ENCODE data around the gene TNFRSF19.
"Not testable (repeated sequence)": the region's sequence is repeated elsewhere in the genome, so short reads cannot be mapped to it uniquely, and the experiment has no call there.

TNFRSF19 gene, protein sequence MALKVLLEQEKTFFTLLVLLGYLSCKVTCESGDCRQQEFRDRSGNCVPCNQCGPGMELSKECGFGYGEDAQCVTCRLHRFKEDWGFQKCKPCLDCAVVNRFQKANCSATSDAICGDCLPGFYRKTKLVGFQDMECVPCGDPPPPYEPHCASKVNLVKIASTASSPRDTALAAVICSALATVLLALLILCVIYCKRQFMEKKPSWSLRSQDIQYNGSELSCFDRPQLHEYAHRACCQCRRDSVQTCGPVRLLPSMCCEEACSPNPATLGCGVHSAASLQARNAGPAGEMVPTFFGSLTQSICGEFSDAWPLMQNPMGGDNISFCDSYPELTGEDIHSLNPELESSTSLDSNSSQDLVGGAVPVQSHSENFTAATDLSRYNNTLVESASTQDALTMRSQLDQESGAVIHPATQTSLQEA

DNA sequence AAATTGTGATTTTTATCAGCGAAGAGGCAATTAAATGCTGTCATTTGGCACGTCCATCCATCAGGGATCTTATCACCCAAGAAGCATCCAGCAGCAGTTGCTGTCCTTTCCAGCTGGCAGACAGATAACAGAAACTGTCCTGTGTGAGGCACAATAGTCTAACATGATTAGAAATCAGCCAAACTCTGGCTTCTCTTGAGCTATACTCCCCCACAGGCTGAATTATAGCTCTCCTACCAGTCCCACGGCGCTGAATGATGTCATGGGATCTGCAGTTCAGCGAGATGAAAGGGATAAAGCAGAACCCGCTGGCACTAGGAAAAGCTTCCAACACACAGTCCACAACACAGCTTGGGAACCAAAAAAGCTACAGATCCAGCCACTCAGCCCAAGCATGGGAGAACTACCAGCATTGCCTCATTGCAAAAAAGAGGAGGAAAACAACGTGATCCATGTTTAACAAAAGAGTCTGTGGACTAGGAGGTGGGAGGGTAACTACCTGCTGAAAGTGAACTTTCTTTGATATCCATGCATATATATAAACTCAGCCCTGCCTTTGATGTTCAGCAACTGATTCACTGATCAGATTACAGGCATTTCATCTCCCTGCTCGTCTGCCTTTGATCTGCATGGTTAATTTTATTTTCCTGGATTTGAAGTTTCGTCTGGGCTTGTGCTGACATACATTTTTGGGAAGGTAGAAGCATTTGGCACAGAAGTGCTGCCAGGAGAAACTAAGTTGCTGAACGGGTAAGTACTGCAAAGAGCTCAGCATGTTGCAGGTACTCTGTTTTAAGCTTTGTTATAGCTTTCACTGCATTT, at the start of gene TNFRSF19:
Gene TNFRSF19 (plus strand): TSS at position 314 of the 822 bp plus-strand sequence. CDS start 19,772 bp downstream, outside the sequence.
- peak; percentile 88 for DNase-seq

DNA sequence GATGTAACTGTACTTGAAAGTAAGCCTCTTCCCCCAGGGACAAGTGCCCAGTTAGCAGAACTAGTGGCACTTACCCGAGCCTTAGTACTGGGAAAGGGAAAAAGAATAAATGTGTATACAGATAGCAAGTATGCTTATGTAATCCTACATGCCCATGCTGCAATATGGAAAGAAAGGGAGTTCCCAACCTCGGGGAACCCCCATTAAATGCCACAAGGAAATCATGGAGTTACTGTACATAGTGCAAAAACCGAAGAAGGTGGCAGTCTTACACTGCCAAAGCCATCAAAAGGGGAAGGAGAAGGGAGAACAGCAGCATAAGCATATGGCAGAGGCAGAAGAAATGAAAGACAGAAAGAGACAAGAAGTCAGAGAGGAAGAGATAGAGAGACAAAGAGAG, 40.3 kb upstream of the TNFRSF19 start:
- DNase-seq: not testable (repeated sequence)

DNA sequence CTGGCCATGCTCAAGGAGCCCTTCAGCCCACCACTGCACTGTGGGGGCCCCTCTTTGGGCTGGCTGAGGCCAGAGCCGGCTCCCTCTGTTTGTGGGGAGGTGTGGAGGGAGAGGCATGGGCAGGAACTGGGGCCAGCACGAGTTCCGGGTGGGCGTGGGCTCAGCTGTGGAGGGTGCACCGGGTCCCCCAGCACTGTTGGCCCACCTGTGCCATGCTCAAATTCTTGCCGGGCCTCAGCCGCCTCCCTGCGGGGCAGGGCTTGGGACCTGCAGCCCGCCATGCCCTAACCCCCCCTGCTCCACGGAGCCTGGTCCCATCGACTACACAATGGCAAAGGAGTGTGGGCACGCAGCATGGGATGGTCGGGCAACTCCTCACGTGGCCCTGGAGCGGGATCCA, 38.8 kb upstream of the TNFRSF19 start:
- no peak for DNase-seq

DNA sequence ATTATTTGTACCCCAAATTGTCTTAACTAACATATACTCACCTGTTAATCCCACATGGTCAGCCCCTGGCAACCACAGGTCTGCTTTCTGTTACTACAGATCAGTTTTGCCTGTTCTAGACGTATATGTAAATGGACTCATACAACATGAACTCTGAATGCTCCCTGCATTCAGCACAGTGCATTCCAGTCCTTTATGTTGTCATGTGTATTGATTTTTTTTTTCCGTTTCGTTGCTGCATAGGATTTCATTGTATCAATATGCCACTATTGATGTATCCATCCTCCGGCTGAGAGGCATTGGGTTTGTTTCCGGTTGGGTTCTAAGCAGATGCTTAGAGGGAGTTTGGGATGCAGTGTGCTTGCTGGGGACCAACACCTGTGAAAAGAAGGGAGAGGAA, 36.1 kb upstream of the TNFRSF19 start:
- no peak for DNase-seq

DNA sequence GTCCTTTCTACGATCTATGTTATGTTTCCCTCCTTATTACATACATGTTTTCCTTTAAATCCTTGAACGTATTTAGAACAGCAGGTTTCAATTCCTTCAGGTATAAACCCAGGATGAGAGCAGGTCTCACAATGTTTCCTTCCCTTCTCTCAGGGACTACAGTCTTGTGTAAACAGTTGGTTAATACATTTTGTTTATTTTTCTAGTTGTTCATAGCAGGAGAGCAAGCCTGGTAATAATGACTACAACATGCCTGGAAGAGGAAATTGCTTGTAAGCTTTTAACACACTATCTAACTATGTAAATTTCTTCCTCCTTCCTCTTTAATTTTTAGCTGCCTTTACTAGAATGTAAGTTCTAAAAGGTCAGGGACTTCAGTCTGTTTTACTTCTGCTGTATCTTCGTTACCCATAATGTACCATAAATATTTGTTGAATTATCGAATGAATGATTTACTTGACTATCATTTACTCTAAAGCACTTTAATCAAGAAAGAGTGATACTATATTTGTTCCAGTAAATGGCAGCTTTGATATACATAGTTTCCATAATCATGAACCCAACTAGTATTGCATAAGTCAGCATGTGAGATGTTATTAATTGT, 28.9 kb upstream of the TNFRSF19 start:
- no peak for DNase-seq

DNA sequence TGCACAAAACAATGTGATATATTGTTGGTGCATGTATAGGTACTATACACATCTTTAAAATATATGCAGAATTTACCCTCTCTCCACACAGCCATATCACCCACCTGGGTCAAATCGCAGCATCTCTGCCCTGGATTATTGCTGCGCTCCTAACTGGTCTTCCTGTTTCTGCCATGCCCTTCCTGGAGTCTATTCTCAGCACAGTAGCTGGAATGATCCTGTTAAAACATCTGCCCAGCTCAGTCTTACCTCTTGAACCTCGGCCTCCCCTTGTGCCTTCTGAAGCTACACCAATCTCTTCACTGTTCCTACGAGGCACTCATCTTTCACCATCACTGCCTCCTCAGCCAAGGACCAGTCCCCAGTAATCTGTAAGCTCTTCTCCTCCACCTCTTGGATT, 25.5 kb upstream of the TNFRSF19 start:
- no peak for DNase-seq

DNA sequence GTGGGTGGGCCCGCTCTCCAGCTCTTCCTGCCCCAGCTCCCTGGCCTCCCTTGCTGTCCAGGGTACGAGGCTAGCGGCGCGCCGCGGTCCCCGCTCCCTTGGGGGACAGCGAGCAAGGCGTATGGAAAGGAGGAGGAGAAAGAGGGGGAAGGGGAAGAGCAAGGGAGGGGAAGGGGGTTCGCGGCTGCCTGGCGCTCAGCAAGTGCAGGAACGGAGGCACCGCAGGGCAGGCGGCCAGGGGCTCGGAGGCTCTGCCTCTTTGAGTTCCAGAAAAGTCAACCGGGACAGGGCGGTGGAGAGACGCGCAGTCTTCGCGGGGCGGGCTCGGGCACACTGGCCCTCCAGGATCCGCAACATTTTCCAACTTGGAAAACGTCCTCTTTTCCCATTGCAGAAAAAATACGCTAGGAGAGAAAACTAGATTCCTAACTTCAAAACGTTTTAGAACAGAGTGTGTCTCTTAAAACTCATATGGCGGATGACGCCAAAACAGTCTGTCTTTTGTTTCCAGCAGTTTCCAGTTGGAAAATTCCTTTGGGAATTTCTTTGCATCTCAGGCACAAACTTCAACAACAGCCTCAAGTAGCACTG, 23.1 kb upstream of the TNFRSF19 start:
- DNase-seq: peak; percentile 49

DNA sequence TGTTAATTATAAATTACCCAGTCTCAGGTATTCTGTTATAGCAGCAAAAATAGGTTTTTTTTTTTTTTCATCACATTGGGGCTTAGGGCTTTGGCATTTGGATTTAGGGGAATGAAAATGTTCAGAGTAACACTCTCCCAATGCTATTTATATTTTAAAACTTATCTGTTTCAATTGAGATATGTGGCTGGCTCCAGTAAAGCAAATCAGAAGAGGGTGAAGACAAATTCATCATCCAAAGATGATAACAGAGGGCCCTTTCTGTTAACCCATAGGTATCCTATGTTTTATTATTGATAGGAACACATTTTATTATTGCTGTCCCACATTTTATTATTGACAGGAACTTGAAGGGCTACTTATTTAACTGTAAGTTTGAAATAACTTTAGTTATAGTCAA, 20.5 kb upstream of the TNFRSF19 start:
- DNase-seq: no peak

DNA sequence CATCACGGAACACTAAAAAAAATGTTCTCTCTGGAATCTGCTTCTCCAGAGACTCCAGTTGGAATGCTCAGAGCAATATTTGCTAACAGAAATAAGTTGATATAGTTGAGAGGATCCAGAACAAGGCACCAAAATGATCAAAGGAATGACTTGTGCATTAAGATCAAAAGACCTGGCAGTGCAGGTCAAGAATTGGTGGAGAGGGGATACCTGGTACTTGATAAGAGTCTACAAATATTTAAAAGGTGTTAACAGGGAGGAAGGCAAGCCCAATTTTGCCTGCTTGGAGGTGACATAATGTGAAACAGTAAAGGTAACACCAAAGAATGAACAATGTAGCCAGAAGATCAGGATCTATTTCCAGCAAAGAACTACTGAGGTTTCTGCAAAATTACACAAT, 20.0 kb upstream of the TNFRSF19 start:
- no peak for DNase-seq

DNA sequence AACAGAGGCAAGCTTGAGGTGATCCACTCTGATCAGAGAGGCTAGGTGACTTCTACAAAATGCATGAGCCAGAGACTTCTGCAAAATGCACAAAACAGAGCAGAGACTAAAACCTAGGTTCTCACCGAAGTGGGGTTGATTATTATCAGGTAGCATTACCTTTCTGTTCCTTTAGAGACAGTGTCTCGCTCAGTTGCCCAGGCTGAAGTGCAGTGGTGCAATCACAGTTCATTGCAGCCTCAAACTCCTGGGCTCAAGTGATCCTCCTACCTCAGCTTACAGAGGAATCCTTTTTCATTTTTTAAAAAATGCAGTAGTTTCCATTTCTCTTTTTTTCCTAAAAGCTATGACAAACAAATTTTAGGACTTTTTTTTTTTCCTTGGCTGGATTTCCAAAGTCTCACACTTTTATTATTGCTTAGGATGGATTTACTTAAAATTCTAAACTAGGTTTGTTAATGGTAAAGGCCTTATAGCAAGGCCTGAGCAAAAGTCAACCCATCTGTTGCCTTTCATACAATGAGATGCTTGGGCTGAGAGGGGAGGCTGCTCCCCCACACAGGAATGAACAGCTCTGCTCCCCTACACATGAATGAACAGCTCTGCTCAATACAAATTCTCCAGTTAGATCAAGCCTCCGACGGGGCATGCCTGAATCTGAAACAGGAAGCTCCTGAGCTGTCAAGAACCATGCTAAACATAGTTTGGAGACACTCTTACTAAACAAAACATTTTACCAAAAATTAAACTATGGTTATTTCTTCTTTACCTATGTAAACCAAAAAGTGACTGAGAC, 18.8 kb upstream of the TNFRSF19 start:
- DNase-seq: no peak

DNA sequence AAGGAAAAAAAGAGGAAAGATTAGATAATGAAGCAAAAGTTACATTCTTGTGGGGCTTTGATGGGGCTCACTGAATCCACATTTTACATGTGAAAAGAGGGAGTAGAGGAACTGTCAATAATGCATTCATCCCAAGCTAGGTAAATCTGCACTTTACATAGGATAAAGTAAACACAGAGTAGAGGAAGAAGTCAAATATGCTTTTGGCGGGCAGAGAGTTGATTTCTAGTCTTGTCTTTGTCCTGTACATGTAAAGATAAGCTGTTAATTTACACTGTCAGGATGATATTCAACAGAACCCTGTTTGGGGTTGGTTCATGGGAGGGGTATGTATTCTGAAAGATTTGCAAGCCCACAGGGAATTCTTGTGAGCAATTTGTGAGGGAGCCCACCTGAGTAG, 18.0 kb upstream of the TNFRSF19 start:
- DNase-seq: no peak

DNA sequence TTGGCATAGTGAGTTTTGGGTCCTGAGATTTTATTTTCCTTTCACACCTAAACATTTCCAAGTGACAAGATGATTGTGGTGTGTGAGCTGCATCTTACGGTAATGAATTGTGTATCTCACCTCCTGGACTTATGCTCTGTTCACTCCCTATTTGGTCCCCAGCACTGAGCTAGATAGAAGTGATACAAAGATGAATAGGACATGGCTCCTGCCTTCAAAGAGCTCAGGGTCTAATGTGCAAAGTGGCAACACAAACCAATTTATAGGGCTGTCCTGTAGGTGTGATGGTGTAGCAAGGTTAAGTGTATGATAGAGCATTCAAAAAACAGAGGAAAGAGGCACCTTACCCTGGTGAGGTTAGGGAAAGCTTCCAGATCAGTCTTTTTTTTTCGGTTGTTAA, 17.6 kb upstream of the TNFRSF19 start:
- no peak for DNase-seq

DNA sequence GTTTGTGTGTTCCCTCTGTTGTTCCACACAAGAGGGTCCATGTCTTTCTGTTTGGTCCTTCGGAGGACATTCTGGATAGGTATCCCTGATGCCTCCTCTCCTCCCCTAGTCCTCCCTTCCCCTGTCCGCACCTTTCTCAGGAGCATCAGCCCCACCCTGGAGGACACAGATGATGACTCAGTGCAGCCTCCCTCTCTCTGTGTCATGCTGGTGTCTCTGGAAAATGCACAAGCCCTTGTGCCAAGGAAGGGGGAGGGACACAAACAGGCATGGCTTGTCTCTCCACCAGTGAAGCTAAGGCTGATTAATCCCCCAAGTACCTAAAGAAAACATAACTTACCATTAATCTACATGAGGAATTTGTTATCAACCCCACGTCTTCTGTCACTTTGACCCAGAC, 16.2 kb upstream of the TNFRSF19 start:
- peak; percentile 20 for DNase-seq

DNA sequence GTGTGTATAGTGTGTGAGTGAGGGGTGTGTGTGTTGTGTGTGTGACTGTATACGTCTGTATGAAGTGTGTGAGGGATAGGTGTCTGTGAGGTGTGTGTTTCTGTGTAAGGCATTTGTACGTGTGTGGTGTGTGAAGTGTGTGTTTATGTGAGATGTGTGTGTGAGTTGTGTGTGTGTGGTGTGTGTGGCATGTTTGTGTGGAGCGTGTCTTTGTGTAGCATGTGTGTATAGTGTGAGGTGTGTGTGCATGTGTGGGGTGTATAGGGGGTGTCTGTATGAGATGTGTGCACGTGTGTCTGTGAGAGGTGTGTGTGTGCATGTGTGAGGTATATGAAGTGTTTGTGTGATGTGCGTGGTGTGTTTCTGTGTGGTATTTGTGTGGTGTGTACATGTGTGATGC, 13.2 kb upstream of the TNFRSF19 start:
- DNase-seq: no peak

DNA sequence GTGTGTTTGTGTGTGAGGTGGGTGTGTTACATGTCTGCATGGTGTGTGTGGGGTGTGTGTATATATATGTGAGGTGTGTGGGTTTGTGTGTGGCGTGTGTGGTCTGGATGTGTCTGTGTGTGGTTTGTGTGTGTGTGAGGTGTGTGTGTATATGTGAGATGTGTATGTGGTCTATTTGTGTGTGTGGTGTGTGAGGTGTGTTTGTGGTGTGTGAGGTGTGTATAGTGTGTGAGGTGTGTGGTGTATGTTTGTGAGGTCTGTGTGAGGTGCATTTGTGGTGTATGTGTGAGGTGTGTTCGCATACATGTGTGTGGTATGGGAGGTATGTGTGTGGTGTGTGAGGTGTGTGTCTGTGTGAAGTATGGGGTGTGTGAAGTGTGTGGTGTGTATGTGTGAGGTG, 12.5 kb upstream of the TNFRSF19 start:
- DNase-seq: no peak

DNA sequence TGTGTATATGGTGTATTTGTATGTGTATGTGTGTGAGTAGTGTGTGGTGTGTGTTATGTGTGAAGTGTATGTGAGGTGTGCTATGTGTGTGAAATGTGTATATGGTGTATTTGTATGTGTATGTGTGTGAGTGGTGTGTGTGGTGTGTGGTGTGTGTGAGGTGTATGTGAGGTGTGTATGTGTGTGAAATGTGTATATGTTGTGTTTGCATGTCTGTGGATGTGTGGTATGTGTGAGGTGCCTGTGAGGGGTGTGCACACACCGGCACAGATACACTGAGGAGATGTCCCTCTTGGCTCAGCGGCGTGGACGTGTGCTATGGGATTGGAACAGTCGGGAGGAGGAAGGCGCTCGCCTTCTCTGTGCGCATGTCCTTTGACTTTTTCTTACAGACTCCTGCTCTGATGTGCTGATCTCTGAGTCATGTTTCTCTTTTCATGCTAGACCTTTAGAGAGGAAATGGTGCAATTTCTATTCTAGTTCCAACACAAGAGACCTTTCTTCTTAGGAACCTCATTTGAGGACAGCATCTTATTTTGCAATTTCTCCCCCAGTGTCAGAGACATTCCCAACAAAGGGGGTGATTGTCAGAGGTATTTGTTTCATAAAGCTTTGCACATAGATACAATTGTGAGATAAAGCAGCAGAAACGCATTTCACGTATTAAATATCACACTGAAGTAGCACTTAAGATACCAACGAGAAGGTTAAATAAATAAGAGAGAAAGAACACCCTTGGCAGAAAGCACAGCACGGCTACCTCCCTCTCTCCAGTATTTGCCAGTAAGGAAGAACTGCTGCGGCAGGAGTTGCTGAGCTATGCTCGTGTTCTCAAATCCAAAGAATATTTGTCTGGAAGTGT, 11.3 kb upstream of the TNFRSF19 start:
- peak; percentile 93 for DNase-seq

DNA sequence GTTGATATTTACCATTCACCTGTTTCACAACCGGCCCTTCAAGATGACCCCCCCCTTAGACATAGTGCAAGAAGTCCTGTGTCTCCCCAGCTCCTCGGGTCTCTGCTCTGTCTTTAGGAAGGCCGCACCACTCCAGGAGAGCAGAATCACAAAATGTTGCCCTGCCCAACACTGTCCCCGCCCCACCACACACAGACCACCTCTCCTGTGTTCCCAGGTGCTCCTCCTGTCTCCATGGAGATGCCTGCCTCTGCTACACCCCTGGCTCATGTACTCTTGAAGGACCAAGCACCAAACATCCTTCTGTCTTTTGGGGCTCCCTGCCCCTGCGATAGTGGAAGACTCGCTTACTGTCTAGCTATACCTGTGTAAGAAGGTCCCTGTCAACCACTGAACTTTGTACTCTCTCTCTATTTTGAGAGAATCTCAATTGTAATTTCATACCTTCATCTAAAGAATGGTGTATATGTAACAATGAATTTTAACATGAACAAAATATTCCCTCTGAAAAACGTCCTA, 9.6 kb upstream of the TNFRSF19 start:
- DNase-seq: no peak

DNA sequence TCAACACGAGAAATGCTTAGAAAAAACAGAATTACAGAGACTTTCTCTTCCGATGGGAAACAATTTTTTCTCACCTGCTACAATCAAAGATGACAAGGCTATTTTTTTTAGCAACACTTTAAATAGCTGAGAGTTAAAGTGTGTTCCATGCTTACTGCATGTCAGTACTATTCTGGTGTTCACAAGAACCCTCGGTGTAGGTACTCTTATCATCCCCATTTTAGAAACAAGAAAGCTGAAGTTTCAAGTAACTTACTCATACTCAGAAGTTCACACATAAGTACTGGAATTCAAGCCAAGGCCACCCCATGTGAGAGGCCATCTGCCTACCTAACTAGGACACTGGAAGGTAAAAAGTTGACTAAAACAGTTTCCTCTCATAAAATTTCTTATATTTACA, 9.0 kb upstream of the TNFRSF19 start:
- no peak for DNase-seq

DNA sequence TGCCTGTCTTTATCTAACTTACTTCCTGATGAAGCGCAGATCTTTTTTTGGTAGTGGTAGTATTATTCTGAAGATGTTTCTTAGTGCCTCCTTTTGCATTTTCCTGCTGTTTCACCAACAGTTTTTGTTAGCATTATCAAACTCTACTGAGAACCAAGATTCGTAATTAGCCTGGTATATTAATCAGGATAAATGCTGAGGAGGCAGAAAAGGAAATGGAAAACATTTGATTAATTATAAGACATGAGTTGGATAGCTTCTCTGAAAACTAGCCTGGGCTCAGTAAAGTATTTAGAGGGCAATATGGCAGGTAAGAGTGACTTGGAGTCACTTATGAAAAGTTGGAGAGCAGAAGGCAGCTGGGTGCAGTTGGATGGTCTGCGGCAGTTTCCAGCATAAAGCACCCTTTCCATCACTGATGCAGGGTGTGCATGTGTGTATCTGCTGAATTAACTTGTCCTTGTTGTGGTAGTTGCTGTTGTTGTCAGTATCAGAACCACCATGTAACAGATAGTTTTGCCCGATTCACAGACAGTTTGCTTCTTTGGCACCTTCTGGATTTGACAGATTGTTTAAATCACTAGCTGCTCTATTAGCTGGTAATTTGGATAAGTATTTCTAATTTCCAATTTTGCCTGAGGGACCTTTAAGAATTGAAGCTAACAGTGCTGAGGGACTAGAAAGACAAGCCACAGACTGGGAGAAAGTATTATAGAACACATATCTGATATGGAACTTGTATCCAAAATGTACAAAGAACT, 6.9 kb upstream of the TNFRSF19 start:
- DNase-seq: no peak

DNA sequence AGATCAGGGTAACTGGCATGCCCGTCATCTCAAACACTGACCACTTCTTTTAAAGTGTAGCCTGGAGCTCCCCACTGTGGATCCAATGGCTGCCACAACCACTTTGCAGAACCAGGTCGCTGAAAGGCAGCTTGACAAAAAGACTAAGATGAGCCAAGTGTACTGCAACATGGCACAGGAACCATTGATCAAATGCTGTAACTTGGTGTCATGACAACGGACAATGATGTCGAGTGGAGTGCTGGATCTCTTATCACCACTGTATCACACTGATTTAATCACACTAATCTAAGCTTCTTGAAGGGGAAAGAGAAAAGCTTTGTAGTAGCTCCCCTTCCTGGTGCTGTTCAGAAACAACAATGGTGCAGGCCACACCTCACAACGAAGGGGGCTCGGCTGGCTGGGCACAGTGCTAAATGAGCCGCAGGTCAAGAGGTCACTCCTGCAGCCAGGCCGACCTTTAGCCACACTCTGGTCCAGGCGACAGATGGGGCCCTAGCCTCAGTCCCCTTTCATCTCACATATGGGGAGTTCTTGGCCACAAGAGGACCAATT, 2.2 kb upstream of the TNFRSF19 start:
- no peak for DNase-seq
